HG03521 (cell line): Measurements from ENCODE around the gene TPCN1.
"Not testable (repeated sequence)": the region's sequence is repeated elsewhere in the genome, so short reads cannot be mapped to it uniquely, and the experiment has no call there.

Source experiments
- ATAC-seq: cut with Tn5 transposase; IDR thresholded peaks from one replicate; pipeline ENCODE4 v1.9.1; 2021; ENCODE audit warnings: mild to moderate bottlenecking, moderate library complexity; ENCODE audit not compliant: unreplicated experiment

Gene TPCN1

DNA sequence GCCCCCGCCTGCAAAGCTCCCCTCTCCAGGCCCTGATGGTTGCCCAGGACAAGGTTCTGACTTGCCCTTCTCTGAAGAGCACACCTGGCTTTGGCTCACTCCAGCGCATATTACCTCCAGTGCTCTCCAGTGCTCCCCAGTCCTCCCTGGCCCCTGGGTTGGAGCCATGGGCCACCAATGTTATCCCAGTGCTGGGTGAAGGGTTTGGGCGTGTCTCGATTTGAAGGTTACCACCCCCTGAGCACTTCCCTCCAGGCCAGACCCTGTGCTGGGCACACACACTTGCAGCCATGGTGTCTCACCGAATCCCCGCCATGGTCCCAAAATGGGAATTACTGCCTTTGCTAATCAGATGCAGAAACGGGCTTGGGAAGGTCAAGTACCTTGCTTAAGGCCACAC is 24.7 kb upstream of the TPCN1 start:
- no peak for ATAC-seq

DNA sequence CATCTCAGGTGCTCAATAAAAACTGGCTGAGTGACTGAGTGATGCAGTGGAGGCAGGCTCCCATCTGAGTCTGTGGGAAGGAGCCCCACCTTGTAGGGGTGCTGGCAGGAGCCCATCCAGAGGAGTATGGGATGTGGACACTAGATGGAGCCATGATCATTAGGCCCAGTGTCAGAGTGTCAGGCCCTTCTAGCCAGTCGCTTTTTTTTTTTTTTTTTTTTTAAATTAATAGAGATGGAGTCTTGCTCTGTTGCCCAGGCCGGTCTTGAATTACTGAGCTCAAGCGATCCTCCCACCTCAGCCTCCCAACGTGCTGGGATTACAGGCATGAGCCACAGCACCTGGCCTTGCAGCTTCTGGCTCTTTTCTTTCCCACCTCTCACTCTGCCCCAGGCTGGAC is 24.3 kb upstream of the TPCN1 start:
- peak; percentile 87 for ATAC-seq

DNA sequence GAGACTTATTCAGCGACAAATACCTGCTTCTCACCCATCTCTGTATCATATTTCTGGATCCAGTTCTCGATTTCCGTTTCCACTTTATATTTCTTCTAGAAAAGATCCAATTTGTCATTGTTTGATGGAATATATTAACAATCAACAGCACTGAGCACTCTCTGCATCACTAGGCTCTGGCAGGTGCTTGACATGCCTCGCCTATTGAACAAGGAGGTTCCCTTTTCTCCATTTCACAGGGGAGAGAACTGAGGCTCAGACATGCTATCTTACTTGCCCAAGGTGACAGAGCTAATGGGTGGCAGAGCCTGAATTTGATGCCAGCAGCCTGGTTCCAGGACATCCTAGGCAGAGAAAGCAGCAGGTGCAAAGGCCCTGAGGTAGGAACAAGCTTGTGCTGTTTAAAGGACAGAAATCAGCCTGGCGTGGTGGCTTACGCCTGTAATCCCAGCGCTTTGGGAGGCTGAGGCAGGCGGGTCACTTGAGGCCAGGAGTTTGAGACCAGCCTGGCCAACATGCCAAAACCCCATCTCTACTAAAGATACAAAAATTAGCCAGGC is 23.7 kb upstream of the TPCN1 start:
- no peak for ATAC-seq

DNA sequence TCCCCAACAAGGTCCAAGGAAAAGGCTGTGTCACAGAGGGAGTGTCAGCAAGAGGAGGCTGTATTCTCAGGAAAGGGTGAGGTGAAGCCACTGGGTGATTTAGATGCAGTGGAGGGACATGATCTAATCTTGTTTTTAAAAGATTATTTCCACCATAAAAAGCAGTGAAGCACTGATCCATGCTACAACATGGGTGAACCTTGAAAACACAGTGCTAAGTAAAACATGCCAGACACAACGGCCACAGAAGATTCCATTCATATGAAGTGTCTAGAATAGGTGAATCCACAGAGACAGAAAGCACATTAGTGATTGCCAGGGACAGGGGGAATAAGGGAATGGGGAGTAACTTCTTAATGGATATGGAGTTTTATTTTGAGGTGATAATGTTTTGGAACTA is 23.0 kb upstream of the TPCN1 start:
- ATAC-seq, result no peak

DNA sequence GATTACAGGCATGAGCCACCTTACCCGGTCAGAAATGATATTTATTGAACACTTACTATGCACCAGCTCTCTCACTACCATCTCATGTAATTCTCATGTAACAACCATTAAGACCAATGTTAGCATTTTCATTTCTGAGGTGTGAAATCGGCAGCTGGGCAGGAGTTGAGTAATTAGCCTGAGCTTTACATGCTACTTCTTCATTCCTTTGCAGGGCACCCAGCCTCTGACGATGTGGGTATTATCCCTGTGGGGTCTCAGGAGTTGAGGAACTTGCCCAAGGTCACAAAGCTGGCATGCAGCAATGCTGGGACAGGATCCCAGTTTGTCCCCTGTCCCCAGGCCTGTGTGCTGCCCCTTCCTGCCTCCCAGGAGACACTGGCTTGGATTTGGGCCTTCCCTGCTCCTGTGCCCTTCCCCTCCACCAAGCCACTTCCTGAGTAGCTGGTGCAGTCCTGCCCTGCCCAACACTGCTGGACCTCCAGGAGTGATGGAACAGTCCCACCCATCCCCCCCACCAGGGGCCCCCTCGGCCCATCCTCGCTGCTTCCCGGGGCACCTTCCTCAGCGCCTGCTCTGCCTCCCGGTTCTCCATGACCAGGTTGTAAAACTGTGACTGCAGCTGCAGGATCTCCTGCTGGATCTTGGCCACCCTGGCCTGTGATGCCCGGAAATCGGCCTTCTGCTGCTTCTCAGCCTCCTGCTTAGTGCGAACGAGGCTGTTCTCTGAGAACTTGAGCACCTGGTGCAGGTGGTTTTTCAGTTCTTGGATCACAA is 21.1 kb upstream of the TPCN1 start:
- ATAC-seq, result no peak

DNA sequence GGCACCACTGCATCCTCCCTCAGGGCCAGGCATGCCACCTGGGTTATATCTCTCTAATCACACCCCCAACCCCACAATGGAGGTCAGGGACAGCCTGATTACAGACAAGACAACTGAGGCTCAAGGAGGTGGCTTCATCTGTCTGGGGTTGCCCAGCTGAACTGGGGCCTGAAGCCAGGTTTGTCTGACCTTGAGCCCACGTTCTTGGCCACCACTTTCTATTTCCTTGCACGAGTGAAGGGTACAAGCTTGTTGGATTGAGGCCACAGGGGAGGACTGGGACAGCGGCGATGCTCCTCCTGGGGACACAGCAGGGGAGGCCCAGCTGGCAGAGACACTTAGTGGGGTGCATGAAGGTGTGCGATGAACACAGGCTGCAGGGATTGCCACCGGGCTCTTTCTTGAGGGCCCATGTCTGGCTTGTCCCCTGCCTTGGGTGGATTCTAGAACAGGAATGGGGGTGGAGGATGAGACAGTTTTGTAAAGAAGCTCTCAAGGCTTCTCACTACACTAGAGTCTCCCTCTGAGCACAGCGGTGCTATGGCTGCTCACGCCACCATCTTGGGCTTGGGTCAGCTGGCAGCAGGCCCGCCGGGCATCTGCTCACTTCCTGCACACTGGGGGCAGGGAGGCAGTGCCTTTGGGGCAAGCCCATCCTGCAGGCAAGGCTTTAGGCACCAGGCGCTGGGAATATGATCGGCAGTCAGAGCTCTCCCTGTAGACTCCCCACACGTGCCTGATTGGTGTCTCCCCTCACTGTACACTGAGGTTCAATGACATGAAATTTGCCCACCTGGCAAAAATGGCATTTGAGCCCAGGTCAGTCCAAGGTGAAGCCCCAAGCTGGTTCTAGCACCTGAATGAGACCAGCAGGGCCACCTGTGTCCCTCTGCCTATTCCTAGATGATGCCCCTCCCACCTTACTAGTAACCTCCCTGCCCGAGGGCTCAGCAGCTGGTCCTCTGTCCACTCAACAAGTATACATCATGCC is 19.8 kb upstream of the TPCN1 start:
- ATAC-seq, result no peak

DNA sequence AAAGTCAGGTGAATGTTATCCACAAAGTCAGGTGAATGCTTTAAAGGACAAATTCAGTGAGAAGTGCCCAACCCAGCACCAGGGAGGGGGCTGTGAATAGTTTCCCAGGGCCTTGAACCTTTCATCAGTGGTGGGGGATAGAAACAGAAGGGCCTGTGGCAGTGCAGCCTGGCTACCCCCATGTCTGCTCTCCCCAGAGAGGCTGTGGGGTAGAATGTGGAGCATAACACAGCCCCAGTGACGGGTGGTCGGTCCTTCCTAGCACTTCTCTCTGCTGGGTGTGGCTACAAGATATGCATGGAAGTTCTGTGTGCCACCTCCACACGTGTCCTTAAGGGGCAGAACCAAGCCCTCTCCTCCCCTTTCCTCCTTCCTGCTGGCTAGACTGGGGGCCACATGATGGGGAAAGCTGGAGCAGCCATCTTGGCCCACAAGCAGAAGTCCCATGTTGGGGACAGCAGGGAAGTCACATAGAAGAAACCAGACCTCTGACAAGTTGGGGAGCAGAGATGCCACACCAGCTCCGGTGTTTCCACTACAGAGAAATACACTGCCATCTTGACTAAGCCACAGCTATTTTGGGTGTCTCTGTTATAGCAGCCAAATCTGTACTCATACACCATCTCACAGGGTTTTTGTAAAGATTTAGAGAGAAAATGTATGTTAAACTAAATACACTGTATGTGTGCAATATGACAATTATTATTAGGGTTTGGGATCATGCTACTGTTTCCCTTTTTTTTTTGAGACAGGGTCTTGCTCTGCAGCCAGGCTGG is 18.8 kb upstream of the TPCN1 start:
- no peak for ATAC-seq

DNA sequence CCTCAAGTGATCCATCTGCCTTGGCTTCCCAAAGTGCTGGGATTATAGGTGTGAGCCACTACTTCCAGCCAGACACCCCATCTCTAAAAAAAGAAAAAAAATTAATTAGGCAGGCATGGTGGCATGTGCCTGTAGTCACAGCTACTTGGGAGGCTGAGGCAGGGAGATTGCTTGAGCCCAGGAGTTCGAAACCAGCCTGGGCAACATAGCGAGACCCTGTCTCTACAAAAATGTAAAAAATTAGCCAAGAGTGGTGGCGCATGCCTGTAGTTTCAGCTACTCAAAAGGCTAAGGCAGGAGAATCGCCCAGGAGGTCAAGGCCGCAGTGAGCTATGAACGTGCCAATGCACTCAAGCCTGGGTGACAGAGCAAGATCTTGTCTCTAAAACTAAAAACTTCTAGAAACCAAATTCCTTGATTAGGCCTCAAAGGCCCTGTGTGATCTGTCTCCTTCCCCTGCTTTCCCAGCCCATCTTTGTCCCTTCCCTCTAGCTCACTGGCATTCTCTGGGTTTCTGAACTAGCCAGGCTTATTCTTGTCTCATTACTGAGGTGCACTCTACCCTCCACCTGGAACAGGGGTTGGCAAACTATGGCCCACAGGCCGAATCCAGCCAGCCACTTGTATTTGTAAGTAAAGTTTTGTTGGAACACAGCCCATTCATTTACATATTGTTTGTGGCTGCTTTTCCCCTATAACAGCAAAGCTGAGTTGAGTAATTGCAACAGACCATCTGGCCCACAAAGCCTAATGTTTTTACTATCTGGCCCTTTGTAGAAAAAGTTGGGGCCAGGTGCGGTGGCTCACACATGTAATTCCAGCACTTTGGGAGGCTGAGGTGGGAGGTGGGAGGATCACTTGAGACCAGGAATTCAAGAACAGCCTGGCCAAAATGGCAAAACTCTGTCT is 17.2 kb upstream of the TPCN1 start:
- ATAC-seq, result no peak

DNA sequence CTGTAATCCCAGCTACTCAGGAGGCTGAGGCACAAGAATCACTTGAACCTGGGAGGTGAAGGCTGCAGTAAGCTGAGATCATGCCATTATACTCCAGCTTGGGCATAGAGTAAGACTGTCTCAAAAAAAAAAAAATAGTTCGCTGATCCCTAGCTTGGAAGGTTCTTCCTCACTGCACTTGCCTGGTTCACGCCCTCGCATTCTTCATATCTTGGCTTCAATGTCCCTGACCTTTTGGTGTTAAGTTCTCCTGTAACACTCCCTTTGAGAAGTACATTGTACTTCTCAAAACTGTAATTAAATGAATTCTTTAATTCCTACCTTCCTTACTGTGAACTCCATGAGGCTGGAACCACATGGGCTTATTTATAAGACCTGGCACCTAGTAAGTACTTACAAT is 16.5 kb upstream of the TPCN1 start:
- no peak for ATAC-seq

DNA sequence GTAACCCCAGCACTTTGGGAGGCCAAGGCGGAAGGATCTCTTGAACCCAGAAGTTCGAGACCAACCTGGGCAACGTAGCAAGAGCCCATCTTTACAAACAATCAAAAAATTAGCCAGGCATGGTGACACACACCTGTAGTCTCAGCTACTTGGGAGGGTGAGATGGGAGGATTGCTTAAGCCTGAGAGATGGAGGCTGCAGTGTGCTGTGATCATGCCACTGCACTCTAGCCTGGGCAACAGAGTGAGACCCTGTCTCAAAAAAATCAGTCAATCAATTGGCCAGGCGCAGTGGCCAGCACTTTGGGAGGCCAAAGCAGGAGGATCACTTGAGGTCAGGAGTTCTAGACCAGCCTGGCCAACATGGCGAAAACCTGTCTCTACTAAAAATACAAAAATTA is 14.5 kb upstream of the TPCN1 start:
- ATAC-seq, result not testable (repeated sequence)

DNA sequence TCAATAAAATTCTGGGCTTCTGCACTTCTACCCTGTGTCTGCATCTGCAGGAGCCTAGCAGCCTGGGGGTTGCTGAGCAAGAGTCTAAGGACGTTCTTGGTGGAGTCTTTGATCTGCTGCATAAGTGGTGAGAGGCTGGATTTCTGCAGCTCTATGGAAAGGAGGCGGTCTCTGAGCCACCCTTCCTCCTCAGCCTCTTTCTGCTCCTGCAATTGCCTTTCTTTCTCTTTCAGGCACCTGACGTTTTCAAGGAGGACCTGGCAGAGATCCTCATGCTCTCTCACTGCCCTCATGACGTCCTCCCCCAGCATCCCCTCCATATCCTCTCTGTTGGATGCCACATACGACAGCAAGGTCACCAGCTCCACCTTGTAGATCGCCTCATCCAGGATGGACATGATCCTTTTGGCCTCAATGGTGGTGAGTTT is 13.6 kb upstream of the TPCN1 start:
- peak; percentile 7 for ATAC-seq

DNA sequence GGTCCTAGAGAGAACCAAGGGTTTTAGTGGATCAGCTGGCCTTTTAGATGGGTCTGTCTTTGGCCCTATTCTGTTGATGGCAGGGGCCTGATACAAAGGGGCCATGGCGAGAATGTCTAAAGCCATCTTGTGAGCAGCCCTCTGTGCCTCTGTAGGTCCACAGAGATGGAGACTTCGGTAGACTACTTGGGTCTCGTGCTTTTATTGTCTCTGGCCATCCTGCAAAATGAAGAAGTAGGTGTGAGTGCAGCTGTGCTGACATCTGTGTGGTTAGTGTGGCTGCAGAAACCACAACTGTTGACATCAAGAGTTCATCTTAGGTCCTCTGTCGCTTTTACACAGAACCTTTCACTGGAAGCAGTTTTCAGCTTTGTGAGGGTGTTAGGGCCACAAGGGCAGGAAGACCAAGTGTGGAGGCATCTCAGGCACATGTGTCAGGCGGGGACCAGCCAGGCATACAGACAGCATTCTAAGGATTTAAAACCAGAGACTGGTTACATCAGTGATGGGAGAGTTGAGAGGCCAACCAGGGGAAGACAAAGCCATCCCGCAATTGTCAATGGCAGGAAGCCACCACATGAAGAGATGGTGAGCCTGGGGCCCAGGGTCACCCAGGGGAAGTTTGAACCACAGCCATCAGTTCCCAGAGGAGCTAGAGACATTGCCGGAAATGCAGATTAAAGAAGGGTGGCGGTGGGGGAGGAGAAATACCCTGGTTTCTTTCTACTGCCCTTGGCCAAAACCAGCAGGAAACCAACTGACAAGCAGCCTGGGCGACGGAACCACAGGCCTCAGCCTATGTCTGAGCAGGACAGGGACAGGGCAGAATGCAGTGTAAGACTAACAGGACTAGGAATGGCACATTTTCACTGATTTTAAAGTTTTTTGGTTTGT is 13.0 kb upstream of the TPCN1 start:
- peak; percentile 71 for ATAC-seq

DNA sequence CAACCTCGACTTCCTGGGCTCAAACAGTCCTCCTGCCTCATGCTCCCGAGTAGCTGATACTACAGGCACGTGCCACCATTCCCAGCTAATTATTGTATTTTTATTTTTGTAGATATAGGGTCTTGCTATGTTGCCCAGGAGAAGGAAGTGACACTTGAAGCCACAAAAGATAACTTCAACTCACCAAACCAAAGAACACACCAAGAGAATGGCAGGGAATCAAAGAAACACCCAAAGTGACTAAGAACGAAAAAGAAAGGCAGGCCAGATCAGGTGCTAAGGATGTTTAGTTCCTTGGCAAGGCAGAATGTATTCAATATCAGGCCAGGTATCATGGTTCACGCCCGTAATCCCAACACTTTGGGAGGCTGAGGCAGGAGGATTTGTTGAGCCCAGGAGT is 10.1 kb upstream of the TPCN1 start:
- ATAC-seq, result no peak

DNA sequence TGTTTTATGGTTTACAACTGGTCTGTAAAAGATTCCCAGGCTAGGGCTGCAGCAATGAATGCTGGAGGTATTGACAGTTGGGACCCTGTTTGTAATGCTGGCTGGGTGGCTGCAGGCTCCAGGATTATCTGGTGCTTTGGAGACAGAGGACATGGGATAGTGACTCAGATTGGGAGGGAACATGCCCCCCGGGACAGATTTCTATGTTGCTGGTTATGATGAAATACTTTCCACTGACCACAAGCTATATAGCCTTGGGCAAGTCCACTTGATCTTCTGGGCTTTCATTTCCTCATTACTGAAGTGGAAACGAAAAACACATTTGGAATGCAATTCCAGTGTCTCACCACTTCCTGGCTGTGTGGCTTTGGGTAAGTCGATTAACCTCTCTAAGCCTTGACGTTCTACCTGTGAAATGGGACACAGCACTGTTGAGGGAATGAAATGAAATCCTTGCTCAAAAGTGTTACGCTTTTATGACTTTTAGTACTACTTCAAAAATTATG is 6.3 kb upstream of the TPCN1 start:
- no peak for ATAC-seq

DNA sequence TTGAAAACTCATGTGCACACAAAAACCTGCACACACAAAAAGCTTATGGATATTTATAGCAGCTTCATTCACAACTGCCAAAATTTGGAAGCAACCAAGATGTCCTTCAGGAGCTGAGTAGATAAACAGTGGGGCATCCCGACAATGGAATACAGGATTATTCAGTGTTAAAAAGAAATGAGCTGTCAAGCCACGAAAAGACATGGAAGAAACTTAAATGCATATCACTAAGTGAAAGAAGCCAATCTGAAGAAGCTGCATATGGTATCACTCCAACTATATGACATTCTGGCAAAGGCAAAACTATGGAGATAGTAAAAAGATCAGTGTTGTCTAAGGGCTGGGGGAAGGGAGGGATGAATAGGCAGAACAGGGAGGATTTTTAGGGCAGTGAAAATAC is 5.2 kb upstream of the TPCN1 start:
- no peak for ATAC-seq

DNA sequence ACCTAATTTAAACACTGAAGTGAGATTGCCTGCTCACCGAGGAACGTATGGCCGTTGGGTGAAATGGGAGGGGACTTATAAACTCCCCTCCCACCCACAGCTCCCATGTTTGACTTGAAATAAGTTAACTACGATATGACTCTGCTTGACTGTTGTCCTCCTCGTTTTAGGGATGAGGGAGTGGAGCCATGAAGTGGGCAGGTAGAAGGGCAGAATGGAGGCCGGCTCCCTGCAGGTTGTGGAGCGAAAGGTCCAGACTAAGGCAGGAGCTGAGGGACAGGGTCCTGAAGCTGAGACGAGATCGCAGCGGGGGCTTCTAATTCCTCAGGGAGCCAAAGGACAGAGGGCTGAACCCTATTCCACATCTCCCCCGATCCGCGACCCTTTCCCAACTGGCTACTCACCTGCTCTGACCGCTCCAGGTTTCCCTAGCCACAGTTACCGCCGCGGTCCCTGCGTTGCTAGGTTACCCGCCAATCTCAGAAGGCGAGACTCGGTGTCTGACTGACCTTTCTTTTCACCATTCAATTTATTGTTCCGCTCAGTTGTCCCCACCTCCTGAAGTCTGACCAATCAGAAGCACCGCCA is 577 bp upstream of the TPCN1 start:
- ATAC-seq, result peak; percentile 0

DNA sequence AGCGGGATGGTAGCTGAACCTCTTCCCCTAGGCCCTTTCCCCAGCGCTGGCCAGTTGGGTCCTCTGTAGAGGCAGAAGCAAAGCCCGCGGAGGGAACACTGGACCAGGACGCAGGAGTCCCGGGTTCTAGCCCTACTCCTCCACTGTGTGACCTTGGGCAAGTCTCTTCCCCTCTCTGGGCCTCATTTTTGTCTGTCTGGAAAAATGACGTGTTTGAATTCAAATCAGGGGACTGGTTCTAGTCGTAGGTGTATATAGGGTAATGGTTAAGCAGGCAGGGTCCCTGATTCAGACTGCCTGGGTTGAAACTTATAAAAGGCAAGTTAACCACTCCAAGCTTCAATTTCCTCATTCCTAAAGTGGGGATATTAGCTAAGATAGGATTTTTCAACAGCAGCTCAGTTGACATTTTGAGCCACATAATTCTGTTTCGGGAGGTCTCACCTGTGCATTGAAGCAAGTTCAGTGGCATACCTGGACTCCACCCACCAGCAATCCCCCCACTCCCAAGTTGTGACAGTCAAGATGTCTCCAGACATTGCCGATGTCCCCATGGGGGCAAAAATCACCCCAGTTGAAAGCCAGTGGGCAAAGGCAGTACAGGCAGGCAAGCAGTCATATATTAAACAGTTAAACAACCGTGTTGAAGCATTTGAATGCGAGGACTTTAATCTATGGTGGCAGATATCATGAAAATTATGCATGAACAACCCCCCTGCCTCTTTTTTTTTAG is 899 bp downstream of the TPCN1 start:
- no peak for ATAC-seq
